HG03097 (cell line): ENCODE measurements around the gene FILIP1.
A peak's percentile ranks its signal among the peaks of the same experiment; 100 is the strongest.

ENCODE experiments used
- ATAC-seq: cut with Tn5 transposase; IDR thresholded peaks from one replicate; pipeline ENCODE4 v1.9.1; 2021; ENCODE audit not compliant: unreplicated experiment, low FRiP score

The FILIP1 gene

GRCh38 chr6:75494290-75494689 is 690 bp upstream of the FILIP1 start:
- ATAC-seq: no peak

GRCh38 chr6:75492386-75493153 is 1.0 kb downstream of the FILIP1 start:
- no peak for ATAC-seq

- ATAC-seq: no peak
These were observed 2.3 kb downstream of the FILIP1 start for GRCh38 chr6:75491291-75491690.

DNA sequence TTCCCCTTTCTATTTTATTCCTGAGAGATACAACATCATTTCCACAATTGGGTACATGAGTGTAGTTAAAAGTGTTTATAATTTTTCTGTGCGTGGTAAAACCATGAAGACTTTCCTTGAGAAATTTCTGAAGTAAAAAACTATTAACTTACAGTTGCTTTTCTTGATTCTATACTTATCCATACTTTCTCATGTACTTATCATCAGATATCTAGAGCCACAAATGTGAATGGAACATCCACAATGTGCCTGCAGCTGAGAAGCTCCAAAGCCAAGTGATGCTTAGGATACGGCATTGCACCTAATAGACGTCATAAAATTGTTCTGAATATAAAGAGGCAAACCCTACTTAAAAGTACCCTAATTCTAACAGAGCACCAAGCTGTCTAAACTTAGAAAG is 2.9 kb downstream of the FILIP1 start:
- ATAC-seq: no peak

DNA sequence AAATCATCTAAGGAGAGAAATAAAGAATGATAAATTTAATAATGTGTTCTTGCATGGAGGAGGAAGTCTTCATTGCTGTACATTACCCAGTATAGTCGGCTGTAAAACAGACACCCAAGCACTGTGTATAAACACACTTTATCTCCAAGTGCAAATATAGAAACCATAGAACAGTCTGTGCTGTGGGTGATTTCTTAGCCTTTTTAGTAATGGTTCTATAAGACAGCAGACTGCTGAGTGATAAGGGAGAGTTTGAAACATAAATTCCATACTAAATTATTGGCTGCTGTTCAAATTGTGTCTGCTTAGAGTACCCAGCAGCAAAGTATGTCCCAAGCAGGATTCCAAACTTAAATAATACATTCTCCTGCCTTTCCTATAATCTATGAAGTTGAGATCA is 4.6 kb downstream of the FILIP1 start:
- ATAC-seq: no peak

DNA sequence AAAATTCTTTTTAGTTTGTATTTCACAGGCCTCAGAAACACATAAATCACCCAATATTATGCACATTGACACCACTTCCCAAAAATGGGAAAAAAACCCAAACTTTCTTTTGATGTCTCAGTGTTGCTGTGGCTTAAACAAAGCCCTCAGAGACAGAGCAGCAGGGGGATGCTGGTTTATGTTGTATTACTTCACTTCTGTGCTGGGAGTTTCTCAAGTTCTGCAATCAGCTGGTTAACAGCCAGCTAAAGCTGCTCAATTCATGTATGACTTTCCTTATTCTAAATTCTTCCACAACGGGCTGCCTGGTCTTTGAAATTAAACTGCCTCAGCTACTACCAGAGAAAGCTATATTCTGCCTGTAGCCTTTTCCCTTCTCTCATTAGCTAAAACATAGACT is 5.6 kb downstream of the FILIP1 start:
- no peak for ATAC-seq

DNA sequence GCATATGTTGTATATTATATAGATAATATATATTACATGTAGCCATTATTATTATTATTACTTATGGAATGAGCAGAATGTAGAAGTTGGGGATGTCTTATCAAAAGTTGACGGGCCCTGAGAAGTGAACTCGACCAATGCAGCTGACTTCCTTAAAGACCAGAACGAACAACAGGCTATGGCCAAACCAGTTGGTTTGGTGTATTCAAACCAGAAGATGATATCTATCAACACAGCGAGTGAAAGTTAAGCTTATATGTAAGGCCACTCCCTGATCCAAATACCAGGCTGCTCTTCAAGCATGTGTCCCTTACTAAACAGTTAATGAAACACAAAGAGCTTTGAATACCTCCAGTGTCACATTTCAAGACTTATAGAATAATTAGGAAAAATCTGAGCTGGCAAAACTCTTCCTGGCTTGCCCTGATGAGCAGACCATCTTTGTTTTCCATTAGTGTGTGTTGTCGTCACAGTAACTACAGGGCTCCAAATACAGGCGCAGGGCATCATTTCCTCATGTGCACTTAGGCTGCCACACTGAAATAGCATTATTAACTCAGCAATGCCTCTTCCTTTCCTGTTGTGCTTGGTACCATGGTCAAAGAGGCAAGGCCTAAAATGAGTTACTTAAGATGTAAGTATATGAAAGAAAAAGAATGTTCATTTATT is 6.6 kb downstream of the FILIP1 start:
- no peak for ATAC-seq

- peak; percentile 99 for ATAC-seq
These were observed 9.1 kb downstream of the FILIP1 start for GRCh38 chr6:75484535-75484934.

GRCh38 chr6:75483136-75483952 is 10.3 kb downstream of the FILIP1 start:
- no peak for ATAC-seq

DNA sequence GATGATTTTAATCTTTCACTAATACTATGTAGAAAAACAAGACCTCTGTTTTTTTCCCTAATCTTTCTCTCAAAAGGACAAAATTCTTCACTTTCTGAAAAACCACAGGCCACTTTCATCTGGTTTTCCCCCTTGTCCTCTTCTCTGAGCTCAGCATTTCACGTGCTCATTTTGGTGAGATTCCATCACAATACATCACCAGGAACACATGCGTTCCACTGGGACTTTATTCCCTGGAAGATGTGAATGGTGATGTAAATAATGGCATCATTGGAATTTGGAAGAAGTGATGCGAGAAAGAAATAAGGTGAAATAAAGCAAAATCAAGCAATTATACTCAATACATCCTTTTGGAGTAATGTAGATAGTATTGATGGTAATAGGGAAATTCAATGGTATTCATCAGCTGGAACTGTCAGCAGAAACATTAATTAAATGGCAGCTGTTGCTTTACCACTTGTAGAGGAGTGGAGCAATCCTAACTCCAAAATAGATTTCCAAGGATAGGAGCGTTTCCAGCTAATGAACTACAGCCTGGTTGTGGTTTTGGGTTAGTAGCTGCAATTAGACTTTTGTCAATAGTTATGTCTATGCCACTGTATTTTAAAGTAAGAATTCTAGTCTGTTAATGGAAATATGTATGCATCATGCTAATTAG is 11.5 kb downstream of the FILIP1 start:
- no peak for ATAC-seq

GRCh38 chr6:75481394-75481793 is 12.2 kb downstream of the FILIP1 start:
- no peak for ATAC-seq

DNA sequence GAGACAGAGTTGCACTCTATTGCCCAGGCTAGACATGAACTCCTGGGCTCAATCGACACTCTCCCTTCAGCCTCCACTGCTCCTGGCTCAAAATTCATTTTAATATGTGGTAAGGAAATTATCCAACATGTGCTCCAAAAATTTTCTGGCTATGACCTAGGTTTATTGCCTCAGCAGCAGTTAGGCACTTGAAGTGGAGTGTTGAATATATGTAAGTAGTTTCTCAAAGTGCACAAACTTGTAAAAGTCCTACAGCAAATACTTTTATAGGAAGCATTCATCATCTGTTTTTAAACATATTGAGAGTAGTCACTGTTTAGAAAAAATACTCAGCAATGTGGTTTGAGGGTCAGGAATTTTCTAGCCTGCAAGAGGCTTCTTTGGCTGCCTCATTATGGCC is 13.2 kb downstream of the FILIP1 start:
- ATAC-seq: no peak

DNA sequence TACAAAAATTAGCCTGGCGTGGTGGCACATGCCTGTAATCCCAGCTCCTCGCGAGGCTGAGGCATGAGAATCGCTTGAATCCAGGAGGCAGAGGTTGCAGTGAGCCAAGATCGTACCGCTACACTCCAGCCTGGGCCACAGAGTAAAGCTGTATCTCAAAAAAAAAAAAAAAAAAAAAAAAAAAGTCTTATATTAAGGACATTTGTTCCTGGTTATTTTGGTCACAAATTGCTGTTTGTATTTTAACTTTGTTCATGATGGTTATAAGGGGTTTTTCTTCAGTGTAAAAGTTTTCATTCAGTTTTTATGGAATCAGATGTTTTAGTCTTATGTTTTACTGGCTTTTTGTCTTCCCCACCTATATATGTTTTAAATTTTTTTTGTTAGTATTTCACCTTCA is 13.9 kb downstream of the FILIP1 start:
- no peak for ATAC-seq

DNA sequence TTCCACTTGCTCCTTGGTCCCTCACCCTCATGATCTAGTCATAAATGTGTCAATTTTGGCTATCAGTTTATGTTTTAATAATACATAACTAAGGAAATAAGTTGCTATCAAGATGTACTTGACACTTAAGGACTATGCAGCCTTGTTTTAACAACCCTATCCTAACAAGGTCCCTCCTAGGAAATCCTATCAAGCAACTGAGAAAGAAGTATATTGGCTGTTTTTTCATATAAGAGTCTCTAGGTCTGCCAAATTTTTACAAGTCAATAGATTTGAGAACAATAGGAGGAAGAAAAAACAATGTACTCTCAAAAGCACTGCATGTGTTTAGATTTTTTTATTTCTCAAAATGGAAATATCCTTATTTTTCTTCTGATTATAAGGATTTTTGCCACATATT is 14.7 kb downstream of the FILIP1 start:
- ATAC-seq: no peak

- ATAC-seq: peak; percentile 63
These were observed 20.7 kb downstream of the FILIP1 start for GRCh38 chr6:75472885-75473284.

DNA sequence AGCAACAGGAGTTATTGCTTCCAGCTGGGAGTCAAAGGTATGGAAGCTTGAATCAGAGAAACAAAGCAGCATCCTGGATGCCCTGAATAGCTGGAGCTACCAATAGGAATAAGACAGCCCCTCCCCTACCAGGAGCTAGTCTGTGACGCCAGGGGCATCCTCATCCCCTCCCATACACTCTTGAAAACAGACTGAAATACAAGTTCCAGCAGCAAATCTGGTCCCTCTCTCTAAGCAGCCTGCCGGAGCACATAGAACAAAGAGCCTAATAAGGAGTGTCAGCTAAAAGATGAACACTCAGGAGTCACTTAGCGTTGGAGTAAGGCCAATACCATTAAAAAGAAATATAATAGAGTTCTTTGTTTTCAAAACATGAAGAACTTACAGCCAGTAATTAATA is 25.6 kb downstream of the FILIP1 start:
- ATAC-seq: no peak

DNA sequence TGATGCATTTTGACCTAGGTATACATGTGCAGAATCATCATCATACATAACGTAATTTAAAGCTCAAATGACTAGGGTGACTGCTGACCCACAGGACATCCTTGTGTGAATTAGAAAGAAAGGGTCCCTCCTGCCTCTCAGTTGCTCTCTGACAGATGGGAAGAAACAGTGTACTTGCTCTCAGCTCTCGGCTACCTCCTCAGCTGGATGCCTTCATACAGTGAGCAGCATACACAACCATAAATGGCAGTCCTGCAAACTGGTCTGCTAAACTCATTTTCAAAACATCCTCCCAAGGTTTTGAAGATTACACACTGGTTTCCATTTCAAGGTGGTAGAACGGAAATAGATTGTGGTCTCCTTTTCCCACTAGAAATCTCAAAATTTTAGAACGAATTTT is 26.3 kb downstream of the FILIP1 start:
- ATAC-seq: no peak

GRCh38 chr6:75466636-75467035 is 27.0 kb downstream of the FILIP1 start:
- no peak for ATAC-seq

- no peak for ATAC-seq
These were observed 29.7 kb downstream of the FILIP1 start for GRCh38 chr6:75463908-75464307.

- ATAC-seq: no peak
These were observed 30.5 kb downstream of the FILIP1 start for GRCh38 chr6:75463061-75463460.

DNA sequence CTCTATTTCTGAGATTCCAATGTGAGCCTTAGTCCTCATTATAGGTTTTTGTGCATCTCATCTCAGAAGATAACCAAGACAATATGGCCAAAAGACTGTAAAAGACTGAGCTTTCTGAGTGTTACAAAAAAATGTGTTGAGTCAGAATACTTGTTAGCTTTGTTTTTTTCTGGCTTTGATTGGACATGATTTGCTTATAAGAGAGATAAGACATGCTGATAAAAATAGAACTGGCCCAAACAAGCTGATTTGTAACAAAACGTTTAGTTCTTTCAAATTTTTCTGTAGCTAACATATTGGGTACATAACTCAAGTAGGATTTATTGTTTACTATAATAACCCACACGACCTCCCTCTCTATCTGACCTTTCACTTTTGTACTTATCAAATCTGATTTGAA is 32.9 kb downstream of the FILIP1 start:
- ATAC-seq: no peak
